Suprapubic skin (tissue), 4 donors: Measurements from ENCODE around the gene ARFGAP1. TPM values are rescaled to one million over a fixed set of nuclear protein-coding genes. Genes with fewer than 3 reads are reported as not detected.

ENCODE experiments used
- DNase-seq, 2 donors: peaks; one replicate each; pipeline ENCODE4 v3.0.0-alpha.2; 2019; ENCODE audit warnings: low spot score in 2 of 2
- H3K27ac ChIP-seq: fragments of 200-600 bp; sonication (generic); one replicate; pipeline ENCODE4 v1.5.1; 2019
- H3K27me3 ChIP-seq: fragments of 200-600 bp; sonication (generic); one replicate; pipeline ENCODE4 v1.5.1; 2019
- H3K36me3 ChIP-seq: fragments of 200-600 bp; sonication (generic); one replicate; pipeline ENCODE4 v1.5.1; 2019
- H3K4me1 ChIP-seq: fragments of 200-600 bp; sonication (generic); one replicate; pipeline ENCODE4 v1.5.1; 2019
- H3K4me3 ChIP-seq: fragments of 200-600 bp; sonication (generic); one replicate; pipeline ENCODE4 v1.5.1; 2019; ENCODE audit warnings: mild to moderate bottlenecking
- H3K9me3 ChIP-seq: fragments of 200-600 bp; sonication (generic); one replicate; pipeline ENCODE4 v1.5.1; 2019
- CTCF ChIP-seq, 2 donors: fragments of 200-600 bp in 1 of 2; fragments of 450-650 bp in 1 of 2; sonication (generic) in 1 of 2; IDR thresholded peaks; one replicate each; pipeline ENCODE4 v1.5.1; 2016 to 2019; ENCODE audit warnings: antibody characterized with exemption in 2 of 2, mild to moderate bottlenecking in 1 of 2, moderate library complexity in 1 of 2
- EP300 ChIP-seq: sonication (generic); formaldehyde crosslinking; IDR thresholded peaks from one replicate; pipeline ENCODE4 v1.6.1; 2017; ENCODE audit warnings: antibody characterized with exemption
- POLR2A ChIP-seq, 2 donors: fragments of 450-650 bp; IDR thresholded peaks; one replicate each; pipeline ENCODE4 v1.6.1; 2017; ENCODE audit warnings: antibody characterized with exemption in 2 of 2, mild to moderate bottlenecking in 2 of 2, moderate library complexity in 2 of 2
- POLR2AphosphoS5 ChIP-seq, 3 donors: sonication (generic); formaldehyde crosslinking; IDR thresholded peaks; one replicate each; pipeline ENCODE4 v1.6.1; 2017; ENCODE audit warnings: antibody characterized with exemption in 3 of 3
- whole genome bisulfite sequencing: methylation state at CpG from one replicate; pipeline ENCODE4 v1.1.5; 2018; 5-methylcytosine and 5-hydroxymethylcytosine counted together
- total RNA-seq, 4 donors: library from RNA; depleted of rRNA; stranded (reverse); fragments of >200 nt; gene quantifications; one replicate each; pipeline ENCODE4 v1.1.0, GENCODE V29; 2016

The ARFGAP1 gene
- total RNA-seq, 4 donors from 2014 or later = 38.6 to 84.9 (median 43.4) TPM

DNA sequence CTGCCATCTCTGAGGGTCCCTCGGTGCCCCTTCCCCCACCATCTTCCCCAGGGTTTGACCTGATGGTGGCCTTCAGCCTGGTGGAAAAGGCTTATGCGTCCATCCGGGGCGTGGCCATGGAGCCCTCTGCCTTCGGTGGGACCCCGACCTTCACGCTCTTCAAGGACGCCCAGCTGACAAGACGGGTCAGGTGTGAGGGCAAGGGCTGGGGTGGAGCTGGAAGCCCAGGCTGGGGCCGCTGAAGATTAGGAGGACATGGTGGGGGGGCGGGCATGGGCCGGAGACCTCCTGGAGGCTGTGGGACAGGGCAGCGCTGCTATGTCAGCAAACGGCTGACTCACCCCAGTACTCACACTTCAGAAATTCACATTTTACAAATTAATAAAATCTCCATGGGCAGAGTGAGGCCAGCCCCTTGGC, 43.9 kb downstream of the ARFGAP1 start:
- no peaks in the 10 kb centered on the region for H3K9me3 ChIP-seq
- no peak overlapping the region for H3K4me3 ChIP-seq
- peaks cover 62% of the 10 kb centered on the region for H3K27me3 ChIP-seq
- DNase-seq = no peak
- TF ChIP-seq CTCF (IDR thresholded peaks at IDR 0.05) (no peak), EP300 (no peak), POLR2AphosphoS5 (IDR thresholded peaks at IDR 0.05) (no peak), POLR2A (IDR thresholded peaks at IDR 0.05) (no peak)
- H3K36me3 ChIP-seq = no peaks in the 10 kb centered on the region
- no peak overlapping the region for H3K27ac ChIP-seq
- WGBS = 80% methylated on average over 14 of the region's 14 CpGs
- H3K4me1 ChIP-seq = no peaks in the 10 kb centered on the region

DNA sequence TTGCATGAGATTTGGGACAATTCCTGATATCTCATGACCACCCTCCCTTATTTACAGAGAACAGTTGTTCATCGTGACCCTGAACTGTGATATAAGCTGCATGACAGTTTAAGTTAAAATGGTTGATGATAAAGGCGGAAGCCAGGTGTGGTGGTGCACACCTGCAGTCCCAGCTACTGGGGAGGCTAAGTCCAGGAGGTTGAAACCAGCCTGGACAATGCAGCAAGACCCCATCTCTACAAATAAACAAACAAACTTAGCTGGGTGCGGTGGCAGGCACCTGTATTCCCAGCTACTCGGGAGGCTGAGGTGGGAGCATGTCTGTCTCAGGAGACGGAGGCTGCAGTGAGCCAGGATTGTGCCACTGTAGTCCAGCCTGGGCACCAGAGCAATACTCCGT, 44.4 kb downstream of the ARFGAP1 start:
- Histone ChIP-seq H3K4me1 (no peaks in the 10 kb centered on the region), H3K4me3 (no peak overlapping the region), H3K36me3 (no peaks in the 10 kb centered on the region), H3K9me3 (no peaks in the 10 kb centered on the region), H3K27ac (no peak overlapping the region), H3K27me3 (peaks cover 62% of the 10 kb centered on the region)
- 84% methylated on average over 6 of the region's 6 CpGs for WGBS
- TF ChIP-seq CTCF (IDR thresholded peaks at IDR 0.05) (no peak), EP300 (no peak), POLR2AphosphoS5 (IDR thresholded peaks at IDR 0.05) (no peak), POLR2A (IDR thresholded peaks at IDR 0.05) (no peak)
- DNase-seq = no peak

DNA sequence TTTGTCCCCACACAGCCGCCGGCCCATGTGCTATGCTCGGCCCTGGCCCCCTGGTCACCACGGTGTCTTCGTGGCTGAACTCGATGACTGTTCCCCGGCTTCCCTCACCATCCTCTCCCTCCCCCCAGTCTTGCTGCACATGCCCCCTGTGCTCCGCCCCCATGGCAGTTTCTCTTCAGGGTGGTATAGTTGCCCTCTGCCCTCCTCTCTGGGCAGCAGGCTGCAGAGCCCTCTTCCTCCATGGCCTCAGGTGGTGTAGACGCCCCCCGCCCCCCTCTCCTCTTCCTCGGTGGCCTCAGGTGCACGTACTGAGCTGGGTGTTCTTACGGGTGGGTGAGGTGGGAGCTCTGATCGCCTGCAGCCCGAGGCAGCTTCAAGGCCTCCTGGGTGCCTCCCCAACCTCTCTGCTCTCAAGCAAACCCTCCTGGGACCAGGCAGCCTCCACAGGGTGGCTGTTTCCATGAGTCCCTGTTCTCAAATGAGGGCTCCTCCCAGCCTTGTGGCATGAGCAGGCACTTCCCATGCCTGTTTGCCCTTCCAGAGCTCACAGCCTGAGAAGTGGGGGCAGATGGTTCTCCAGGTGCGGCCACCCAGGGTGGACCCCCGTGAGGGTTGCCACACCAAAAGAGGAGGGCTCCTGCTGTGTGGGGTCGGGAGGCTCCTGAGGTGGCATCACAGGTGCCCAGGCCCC, 45.1 kb downstream of the ARFGAP1 start:
- no peak for DNase-seq
- WGBS = 76% methylated on average over 12 of the region's 18 CpGs
- H3K27me3 ChIP-seq = peaks cover 64% of the 10 kb centered on the region

GRCh38 chr20:63318391-63319163, 46.0 kb downstream of the ARFGAP1 start:
- H3K27ac ChIP-seq = no peak overlapping the region
- no peaks in the 10 kb centered on the region for H3K9me3 ChIP-seq
- TF ChIP-seq CTCF (IDR thresholded peaks at IDR 0.05) = no peak
- no peak for TF ChIP-seq EP300
- no peak for TF ChIP-seq POLR2A (IDR thresholded peaks at IDR 0.05)
- no peak for TF ChIP-seq POLR2AphosphoS5 (IDR thresholded peaks at IDR 0.05)
- DNase-seq = peak in 1 of 2 donors; percentile 66
- peaks cover 64% of the 10 kb centered on the region for H3K27me3 ChIP-seq
- 98% methylated on average over 10 of the region's 24 CpGs for WGBS
- no peaks in the 10 kb centered on the region for H3K36me3 ChIP-seq
- H3K4me1 ChIP-seq = no peaks in the 10 kb centered on the region
- no peak overlapping the region for H3K4me3 ChIP-seq

More for the DNA sequence above, 45.1 kb downstream of the ARFGAP1 start:
- Histone ChIP-seq H3K36me3 (no peaks in the 10 kb centered on the region), H3K27ac (no peak overlapping the region), H3K4me1 (no peaks in the 10 kb centered on the region), H3K4me3 (no peak overlapping the region), H3K9me3 (no peaks in the 10 kb centered on the region)
- TF ChIP-seq CTCF (IDR thresholded peaks at IDR 0.05) = no peak
- TF ChIP-seq EP300 = no peak
- no peak for TF ChIP-seq POLR2A (IDR thresholded peaks at IDR 0.05)
- no peak for TF ChIP-seq POLR2AphosphoS5 (IDR thresholded peaks at IDR 0.05)
